HEK293 (cell line): ENCODE data around the gene KCNK2.

Experiments used
- CTCF ChIA-PET: fragments of 350-600 bp; formaldehyde crosslinking; extraction: SDS; loops from one replicate; lab custom pipeline; 2021; ENCODE audit warnings: antibody characterized with exemption; lab: Yijun Ruan, JAX
- POLR2A ChIA-PET: fragments of 300-600 bp; formaldehyde crosslinking; extraction: SDS; loops from one replicate; lab custom pipeline; 2020; ENCODE audit warnings: antibody characterized with exemption, inconsistent platforms; lab: Yijun Ruan, JAX
- H3K27ac ChIP-seq: fragments of 200-500 bp; sonication (Bioruptor generic); 2 replicates; pipeline ENCODE4 v1.5.1; 2014; ENCODE audit warnings: low read depth, low read length, control low read depth, inconsistent platforms; ENCODE audit errors: extremely low read depth
- H3K36me3 ChIP-seq, 2 experiments: fragments of 200-500 bp in 1 of 2; sonication (Bioruptor generic) in 1 of 2; 1 replicate in 1 of 2; 2 replicates in 1 of 2; pipeline ENCODE4 v1.5.1; 2014 to 2017; ENCODE audit warnings: inconsistent platforms in 2 of 2, low read length in 2 of 2; ENCODE audit not compliant: control insufficient read depth in 2 of 2, insufficient read depth in 1 of 2
- H3K4me1 ChIP-seq: fragments of 200-500 bp; sonication (Bioruptor generic); 2 replicates; pipeline ENCODE4 v1.5.1; 2014; ENCODE audit warnings: mild to moderate bottlenecking, low read length, inconsistent platforms; ENCODE audit not compliant: control insufficient read depth, insufficient read depth
- H3K4me3 ChIP-seq: 2 replicates; pipeline ENCODE4 v1.5.1; 2011; ENCODE audit warnings: low read depth, mild to moderate bottlenecking, control low read depth, low read length, moderate library complexity
- H3K9me3 ChIP-seq: fragments of 200-500 bp; sonication (Bioruptor generic); 2 replicates; pipeline ENCODE4 v1.5.1; 2014; ENCODE audit warnings: low read depth, low read length, inconsistent platforms; ENCODE audit not compliant: control insufficient read depth, insufficient read depth
- EGR2 ChIP-seq: fragments of 450-650 bp; formaldehyde crosslinking; IDR thresholded peaks from 2 replicates; pipeline ENCODE4 v1.5.1; 2016; ENCODE audit warnings: low read depth, missing biosample characterization, missing genetic modification characterization
- OVOL3 ChIP-seq: fragments of 450-650 bp; formaldehyde crosslinking; IDR thresholded peaks from 2 replicates; pipeline ENCODE4 v1.5.1; 2016; ENCODE audit warnings: missing biosample characterization, missing genetic modification characterization
- SCRT1 ChIP-seq: fragments of 450-650 bp; formaldehyde crosslinking; IDR thresholded peaks from 2 replicates; pipeline ENCODE4 v1.5.1; 2016; ENCODE audit warnings: missing biosample characterization, missing genetic modification characterization, borderline replicate concordance
- SCRT2 ChIP-seq: fragments of 450-650 bp; formaldehyde crosslinking; IDR thresholded peaks from 2 replicates; pipeline ENCODE4 v1.5.1; 2016; ENCODE audit warnings: missing biosample characterization, missing genetic modification characterization
- SP3 ChIP-seq: fragments of 450-650 bp; formaldehyde crosslinking; IDR thresholded peaks from 2 replicates; pipeline ENCODE4 v1.5.1; 2016; ENCODE audit warnings: missing biosample characterization, missing genetic modification characterization
- ZBTB6 ChIP-seq: fragments of 450-650 bp; formaldehyde crosslinking; IDR thresholded peaks from 2 replicates; pipeline ENCODE4 v1.5.1; 2017; ENCODE audit warnings: missing biosample characterization, missing genetic modification characterization
- ZIC2 ChIP-seq: fragments of 450-650 bp; formaldehyde crosslinking; IDR thresholded peaks from 2 replicates; pipeline ENCODE4 v1.5.1; 2016; ENCODE audit warnings: missing biosample characterization, missing genetic modification characterization
- ZNF132 ChIP-seq: fragments of 450-650 bp; formaldehyde crosslinking; IDR thresholded peaks from 2 replicates; pipeline ENCODE4 v1.5.1; 2017; ENCODE audit warnings: missing biosample characterization, missing genetic modification characterization, borderline replicate concordance
- ZNF146 ChIP-seq: fragments of 450-650 bp; formaldehyde crosslinking; IDR thresholded peaks from 2 replicates; pipeline ENCODE4 v1.5.1; 2016; ENCODE audit warnings: missing biosample characterization, missing genetic modification characterization
- ZNF169 ChIP-seq: fragments of 450-650 bp; formaldehyde crosslinking; IDR thresholded peaks from 2 replicates; pipeline ENCODE4 v1.5.1; 2016; ENCODE audit warnings: missing biosample characterization, missing genetic modification characterization
- ZNF175 ChIP-seq: fragments of 450-650 bp; formaldehyde crosslinking; IDR thresholded peaks from 2 replicates; pipeline ENCODE4 v1.5.1; 2016; ENCODE audit warnings: missing biosample characterization, missing genetic modification characterization
- ZNF211 ChIP-seq: fragments of 450-650 bp; formaldehyde crosslinking; IDR thresholded peaks from 2 replicates; pipeline ENCODE4 v1.5.1; 2016; ENCODE audit warnings: low read depth, missing biosample characterization, missing genetic modification characterization
- ZNF24 ChIP-seq: fragments of 450-650 bp; formaldehyde crosslinking; IDR thresholded peaks from 2 replicates; pipeline ENCODE4 v1.5.1; 2016; ENCODE audit warnings: missing biosample characterization, missing genetic modification characterization
- ZNF302 ChIP-seq: fragments of 450-650 bp; formaldehyde crosslinking; IDR thresholded peaks from 2 replicates; pipeline ENCODE4 v1.5.1; 2016; ENCODE audit warnings: missing biosample characterization, missing genetic modification characterization, low read depth
- ZNF354C ChIP-seq: fragments of 450-650 bp; formaldehyde crosslinking; IDR thresholded peaks from 2 replicates; pipeline ENCODE4 v1.5.1; 2016; ENCODE audit warnings: missing biosample characterization, missing genetic modification characterization, low read depth, borderline replicate concordance
- ZNF394 ChIP-seq: fragments of 450-650 bp; formaldehyde crosslinking; IDR thresholded peaks from 2 replicates; pipeline ENCODE4 v1.5.1; 2016; ENCODE audit warnings: missing biosample characterization, missing genetic modification characterization, mild to moderate bottlenecking, moderate library complexity, borderline replicate concordance
- ZNF510 ChIP-seq: fragments of 450-650 bp; formaldehyde crosslinking; IDR thresholded peaks from 2 replicates; pipeline ENCODE4 v1.5.1; 2018; ENCODE audit warnings: mild to moderate bottlenecking, missing genetic modification characterization, missing biosample characterization; ENCODE audit not compliant: insufficient replicate concordance
- ZNF555 ChIP-seq: fragments of 450-650 bp; formaldehyde crosslinking; conservative IDR thresholded peaks from 2 replicates; pipeline ENCODE4 v1.5.1; 2017; ENCODE audit warnings: missing biosample characterization, mild to moderate bottlenecking, missing genetic modification characterization, inconsistent platforms
- ZNF560 ChIP-seq: fragments of 450-650 bp; formaldehyde crosslinking; IDR thresholded peaks from 2 replicates; pipeline ENCODE4 v1.5.1; 2017; ENCODE audit warnings: missing biosample characterization, missing genetic modification characterization, borderline replicate concordance
- ZNF664 ChIP-seq: fragments of 450-650 bp; formaldehyde crosslinking; IDR thresholded peaks from 2 replicates; pipeline ENCODE4 v1.5.1; 2016; ENCODE audit warnings: missing biosample characterization, missing genetic modification characterization
- ZNF677 ChIP-seq: fragments of 450-650 bp; IDR thresholded peaks from 2 replicates; pipeline ENCODE4 v1.5.0; 2018; ENCODE audit warnings: missing biosample characterization, mild to moderate bottlenecking, missing genetic modification characterization, moderate library complexity
- ZNF768 ChIP-seq: fragments of 450-650 bp; formaldehyde crosslinking; IDR thresholded peaks from 2 replicates; pipeline ENCODE4 v1.5.1; 2018; ENCODE audit warnings: missing biosample characterization, mild to moderate bottlenecking, missing genetic modification characterization
- ZNF792 ChIP-seq: fragments of 450-650 bp; formaldehyde crosslinking; IDR thresholded peaks from 2 replicates; pipeline ENCODE4 v1.5.1; 2016; ENCODE audit warnings: missing biosample characterization, missing genetic modification characterization
- ZNF830 ChIP-seq: fragments of 450-650 bp; IDR thresholded peaks from 2 replicates; pipeline ENCODE4 v1.5.0; 2018; ENCODE audit warnings: missing biosample characterization, missing genetic modification characterization, low read depth, mild to moderate bottlenecking, moderate library complexity
- TF ChIP-seq, protein P1 (sequence below): fragments of 450-650 bp; formaldehyde crosslinking; IDR thresholded peaks from 2 replicates; pipeline ENCODE4 v1.5.1; 2017; ENCODE audit warnings: missing biosample characterization, missing genetic modification characterization

Gene KCNK2

GRCh38 chr1:215059947-215060346 is 22.6 kb upstream of the KCNK2 start (continued):
- no peak for TF ChIP-seq ZNF24 (tag by site-specific recombination)
- TF ChIP-seq ZNF302 (tag by site-specific recombination): no peak
- TF ChIP-seq ZNF510 (tag by site-specific recombination): no peak
- no peak for TF ChIP-seq ZNF146 (tag by site-specific recombination)
- no peak for TF ChIP-seq ZNF169 (tag by site-specific recombination)
- TF ChIP-seq ZNF664: no peak
- TF ChIP-seq ZNF394: no peak
- TF ChIP-seq, all 188 proteins: peak for 0

DNA sequence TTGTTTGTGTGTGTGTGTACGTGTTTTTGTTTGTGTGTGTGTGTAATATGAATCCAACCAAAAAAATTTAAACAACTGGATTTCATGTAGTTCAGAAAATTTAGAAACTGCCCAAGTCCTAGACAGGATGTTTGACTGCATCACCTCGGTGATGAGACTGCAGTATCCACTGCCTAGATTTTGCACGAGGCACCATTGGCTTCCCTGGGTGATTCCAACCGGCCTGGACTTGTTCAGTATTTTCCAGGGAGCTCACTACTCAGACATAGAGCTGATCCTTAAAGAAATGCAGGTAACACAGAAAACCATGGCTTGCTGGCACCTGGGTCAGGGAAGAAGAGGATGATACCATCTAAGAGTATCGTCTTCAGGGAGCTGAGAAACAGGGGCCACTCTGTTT is 18.2 kb upstream of the KCNK2 start:
- Histone ChIP-seq H3K4me1 (no peaks in the 10 kb centered on the region), H3K27ac (no peak overlapping the region), H3K9me3 (no peaks in the 10 kb centered on the region), H3K36me3 (no peaks in the 10 kb centered on the region), H3K4me3 (no peak overlapping the region)
- TF ChIP-seq ZNF211 (tag by site-specific recombination): no peak
- TF ChIP-seq SCRT2 (tag by site-specific recombination): no peak
- no peak for TF ChIP-seq ZNF354C (tag by site-specific recombination)
- no peak for TF ChIP-seq ZNF560
- TF ChIP-seq SP3 (tag by site-specific recombination): no peak
- TF ChIP-seq ZNF132 (tag by site-specific recombination): no peak
- no peak for TF ChIP-seq ZNF792 (tag by site-specific recombination)
- TF ChIP-seq OVOL3 (tag by site-specific recombination): no peak
- no peak for TF ChIP-seq ZIC2
- no peak for TF ChIP-seq ZNF175 (tag by site-specific recombination)
- no peak for TF ChIP-seq ZNF768 (tag by site-specific recombination)
- TF ChIP-seq ZNF830 (tag by site-specific recombination): no peak
- TF ChIP-seq ZNF677: no peak
- TF ChIP-seq ZBTB6 (tag by site-specific recombination): no peak
- TF ChIP-seq, protein P1, sequence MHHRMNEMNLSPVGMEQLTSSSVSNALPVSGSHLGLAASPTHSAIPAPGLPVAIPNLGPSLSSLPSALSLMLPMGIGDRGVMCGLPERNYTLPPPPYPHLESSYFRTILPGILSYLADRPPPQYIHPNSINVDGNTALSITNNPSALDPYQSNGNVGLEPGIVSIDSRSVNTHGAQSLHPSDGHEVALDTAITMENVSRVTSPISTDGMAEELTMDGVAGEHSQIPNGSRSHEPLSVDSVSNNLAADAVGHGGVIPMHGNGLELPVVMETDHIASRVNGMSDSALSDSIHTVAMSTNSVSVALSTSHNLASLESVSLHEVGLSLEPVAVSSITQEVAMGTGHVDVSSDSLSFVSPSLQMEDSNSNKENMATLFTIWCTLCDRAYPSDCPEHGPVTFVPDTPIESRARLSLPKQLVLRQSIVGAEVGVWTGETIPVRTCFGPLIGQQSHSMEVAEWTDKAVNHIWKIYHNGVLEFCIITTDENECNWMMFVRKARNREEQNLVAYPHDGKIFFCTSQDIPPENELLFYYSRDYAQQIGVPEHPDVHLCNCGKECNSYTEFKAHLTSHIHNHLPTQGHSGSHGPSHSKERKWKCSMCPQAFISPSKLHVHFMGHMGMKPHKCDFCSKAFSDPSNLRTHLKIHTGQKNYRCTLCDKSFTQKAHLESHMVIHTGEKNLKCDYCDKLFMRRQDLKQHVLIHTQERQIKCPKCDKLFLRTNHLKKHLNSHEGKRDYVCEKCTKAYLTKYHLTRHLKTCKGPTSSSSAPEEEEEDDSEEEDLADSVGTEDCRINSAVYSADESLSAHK (tag by site-specific recombination): no peak
- TF ChIP-seq ZNF555 (tag by site-specific recombination): no peak
- no peak for TF ChIP-seq EGR2 (tag by site-specific recombination)
- TF ChIP-seq SCRT1: no peak
- CTCF ChIA-PET: no interaction called here
- POLR2A ChIA-PET: no interaction called here
